HepG2 (cell line): ENCODE results near the gene PAIP2. TPM values are rescaled to one million over a fixed set of nuclear protein-coding genes. Genes with fewer than 3 reads are reported as not detected.

ENCODE experiments used
- CEBPG ChIP-seq: IDR thresholded peaks from 2 replicates; pipeline ENCODE4 v1.6.1; 2016
- DNMT3B ChIP-seq: conservative IDR thresholded peaks from 2 replicates; pipeline ENCODE4 v1.6.1; 2016; ENCODE audit warnings: missing biosample characterization, control low read depth
- HOXA7 ChIP-seq: sonication (generic); formaldehyde crosslinking; IDR thresholded peaks from 2 replicates; pipeline ENCODE4 v1.8.1; 2022; ENCODE audit warnings: mild to moderate bottlenecking, missing genetic modification reagents, moderate library complexity
- JDP2 ChIP-seq: sonication (generic); formaldehyde crosslinking; IDR thresholded peaks from 2 replicates; pipeline ENCODE4 v1.8.1; 2022; ENCODE audit warnings: missing genetic modification reagents, borderline replicate concordance
- SIN3B ChIP-seq: fragments of 150-350 bp; IDR thresholded peaks from 2 replicates; pipeline ENCODE4 v1.6.1; 2014; ENCODE audit warnings: low read length
- SOX13 ChIP-seq, 3 experiments: fragments of 450-650 bp in 1 of 3; sonication (generic) in 1 of 3; formaldehyde crosslinking in 1 of 3; IDR thresholded peaks in 2 of 3; conservative IDR thresholded peaks in 1 of 3; 2 replicates each; pipeline versions ENCODE4 v1.5.0 to v1.6.1; 2016 to 2020; ENCODE audit warnings: antibody characterized with exemption in 1 of 3, mild to moderate bottlenecking in 1 of 3, missing compliant biosample characterization in 1 of 3, missing genetic modification reagents in 1 of 3, moderate library complexity in 1 of 3
- ZNF138 ChIP-seq: sonication (generic); formaldehyde crosslinking; IDR thresholded peaks from 2 replicates; pipeline ENCODE4 v1.5.0; 2020; ENCODE audit warnings: mild to moderate bottlenecking, low read depth, missing genetic modification reagents
- ZNF205 ChIP-seq: IDR thresholded peaks from 2 replicates; pipeline ENCODE4 v1.6.1; 2018; ENCODE audit warnings: missing biosample characterization, missing genetic modification reagents
- ZNF264 ChIP-seq: sonication (generic); formaldehyde crosslinking; IDR thresholded peaks from 2 replicates; pipeline ENCODE4 v1.4.0; 2020; ENCODE audit warnings: missing genetic modification reagents
- ZNF367 ChIP-seq: sonication (generic); formaldehyde crosslinking; IDR thresholded peaks from 2 replicates; pipeline ENCODE4 v1.4.0; 2020; ENCODE audit warnings: missing genetic modification reagents, borderline replicate concordance
- ZNF451 ChIP-seq: sonication (generic); formaldehyde crosslinking; IDR thresholded peaks from 2 replicates; pipeline ENCODE4 v1.5.0; 2020; ENCODE audit warnings: mild to moderate bottlenecking, missing genetic modification reagents
- ZNF558 ChIP-seq: sonication (generic); formaldehyde crosslinking; IDR thresholded peaks from 2 replicates; pipeline ENCODE4 v1.9.0; 2022; ENCODE audit warnings: mild to moderate bottlenecking, missing genetic modification reagents, borderline replicate concordance
- ZNF567 ChIP-seq: sonication (generic); formaldehyde crosslinking; IDR thresholded peaks from 2 replicates; pipeline ENCODE4 v1.8.1; 2023; ENCODE audit warnings: mild to moderate bottlenecking, missing genetic modification reagents, borderline replicate concordance
- ZNF781 ChIP-seq: sonication (generic); formaldehyde crosslinking; IDR thresholded peaks from 2 replicates; pipeline ENCODE4 v1.5.1; 2020; ENCODE audit warnings: borderline replicate concordance, mild to moderate bottlenecking, missing genetic modification reagents; ENCODE audit errors: not compliant biosample characterization
- ZNF850 ChIP-seq: sonication (generic); formaldehyde crosslinking; conservative IDR thresholded peaks from 2 replicates; pipeline ENCODE4 v1.9.0; 2021; ENCODE audit warnings: mild to moderate bottlenecking, missing genetic modification reagents
- polyA plus RNA-seq, 8 experiments: library from polyadenylated mRNA; depleted of rRNA in 3 of 8; stranded (reverse) in 7 of 8; unstranded in 1 of 8; fragments of >200 nt; fragmentation: Illumina TruSeq in 4 of 8; extraction: Trizol in 4 of 8; gene quantifications; 2 replicates each; pipeline versions ENCODE4 v1.2.1 to v1.2.3, GENCODE V29; 2011 to 2016; ENCODE audit warnings: low read depth in 4 of 8, missing spikeins in 1 of 8, mixed read lengths in 1 of 8; ENCODE audit not compliant: insufficient read depth in 1 of 8
- total RNA-seq, 5 experiments: library from RNA; depleted of rRNA; stranded (reverse); fragments of >200 nt; fragmentation: Illumina TruSeq; extraction: Trizol; gene quantifications; 2 replicates each; pipeline ENCODE4 v1.2.3, GENCODE V29; 2016; ENCODE audit warnings: low read depth in 1 of 5
- TF ChIP-seq, protein P1 (sequence below): sonication (generic); formaldehyde crosslinking; IDR thresholded peaks from 2 replicates; pipeline ENCODE4 v1.9.0; 2021; ENCODE audit warnings: mild to moderate bottlenecking, missing genetic modification reagents
- TF ChIP-seq, protein P2 (sequence below): sonication (generic); formaldehyde crosslinking; IDR thresholded peaks from 2 replicates; pipeline ENCODE4 v1.5.0; 2020; ENCODE audit warnings: mild to moderate bottlenecking, low read depth, missing genetic modification reagents, borderline replicate concordance
- TF ChIP-seq, protein P3 (sequence below): sonication (generic); formaldehyde crosslinking; IDR thresholded peaks from 2 replicates; pipeline ENCODE4 v1.5.0; 2020; ENCODE audit warnings: missing genetic modification reagents
- TF ChIP-seq, protein P4 (sequence below): sonication (generic); formaldehyde crosslinking; IDR thresholded peaks from 2 replicates; pipeline ENCODE4 v1.5.1; 2020; ENCODE audit warnings: missing genetic modification reagents, mild to moderate bottlenecking, borderline replicate concordance

PAIP2 gene
- total and polyA plus RNA-seq, 2 of the 13 experiments (the other 11 are each of a cell fraction or from before 2014, with no cell fraction given) = 61.5 to 76.3 TPM

DNA sequence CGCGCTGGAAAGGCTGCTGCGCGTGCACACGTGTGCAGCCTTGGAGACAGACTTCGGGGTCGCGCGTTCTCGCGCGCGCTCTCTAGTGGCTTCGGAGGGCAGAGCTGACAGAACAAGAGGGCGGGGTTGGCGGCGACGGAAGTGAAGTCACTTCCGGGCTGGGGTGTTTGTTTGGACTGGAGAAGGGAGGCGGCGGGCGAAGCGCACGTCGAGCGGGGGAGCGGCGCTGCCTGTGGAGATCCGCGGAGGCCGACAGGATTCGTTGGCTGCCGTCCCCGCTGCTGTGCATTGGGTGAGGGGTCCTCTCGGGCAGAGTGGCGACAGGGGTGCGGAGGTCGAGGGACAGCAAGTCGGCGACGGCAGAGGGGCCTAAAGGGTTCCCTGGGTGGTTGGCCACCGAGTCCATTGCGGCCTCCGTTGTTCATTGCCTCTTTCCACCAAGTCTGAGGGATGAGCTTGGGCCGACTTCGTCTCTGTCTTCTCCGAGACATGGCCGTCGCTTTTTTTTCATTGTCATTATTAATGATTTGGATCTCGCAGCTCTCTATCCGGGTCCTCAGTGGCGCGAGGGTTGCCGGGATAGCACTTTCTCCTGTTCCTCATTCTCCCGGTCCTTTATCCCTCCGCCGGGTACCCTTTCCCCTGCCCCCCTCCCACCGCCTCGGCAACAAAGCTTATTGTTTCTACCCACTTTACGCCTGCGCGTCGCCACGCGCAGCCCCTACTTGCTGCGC lies at the start of gene PAIP2 (continued):
- TF ChIP-seq, protein P1, sequence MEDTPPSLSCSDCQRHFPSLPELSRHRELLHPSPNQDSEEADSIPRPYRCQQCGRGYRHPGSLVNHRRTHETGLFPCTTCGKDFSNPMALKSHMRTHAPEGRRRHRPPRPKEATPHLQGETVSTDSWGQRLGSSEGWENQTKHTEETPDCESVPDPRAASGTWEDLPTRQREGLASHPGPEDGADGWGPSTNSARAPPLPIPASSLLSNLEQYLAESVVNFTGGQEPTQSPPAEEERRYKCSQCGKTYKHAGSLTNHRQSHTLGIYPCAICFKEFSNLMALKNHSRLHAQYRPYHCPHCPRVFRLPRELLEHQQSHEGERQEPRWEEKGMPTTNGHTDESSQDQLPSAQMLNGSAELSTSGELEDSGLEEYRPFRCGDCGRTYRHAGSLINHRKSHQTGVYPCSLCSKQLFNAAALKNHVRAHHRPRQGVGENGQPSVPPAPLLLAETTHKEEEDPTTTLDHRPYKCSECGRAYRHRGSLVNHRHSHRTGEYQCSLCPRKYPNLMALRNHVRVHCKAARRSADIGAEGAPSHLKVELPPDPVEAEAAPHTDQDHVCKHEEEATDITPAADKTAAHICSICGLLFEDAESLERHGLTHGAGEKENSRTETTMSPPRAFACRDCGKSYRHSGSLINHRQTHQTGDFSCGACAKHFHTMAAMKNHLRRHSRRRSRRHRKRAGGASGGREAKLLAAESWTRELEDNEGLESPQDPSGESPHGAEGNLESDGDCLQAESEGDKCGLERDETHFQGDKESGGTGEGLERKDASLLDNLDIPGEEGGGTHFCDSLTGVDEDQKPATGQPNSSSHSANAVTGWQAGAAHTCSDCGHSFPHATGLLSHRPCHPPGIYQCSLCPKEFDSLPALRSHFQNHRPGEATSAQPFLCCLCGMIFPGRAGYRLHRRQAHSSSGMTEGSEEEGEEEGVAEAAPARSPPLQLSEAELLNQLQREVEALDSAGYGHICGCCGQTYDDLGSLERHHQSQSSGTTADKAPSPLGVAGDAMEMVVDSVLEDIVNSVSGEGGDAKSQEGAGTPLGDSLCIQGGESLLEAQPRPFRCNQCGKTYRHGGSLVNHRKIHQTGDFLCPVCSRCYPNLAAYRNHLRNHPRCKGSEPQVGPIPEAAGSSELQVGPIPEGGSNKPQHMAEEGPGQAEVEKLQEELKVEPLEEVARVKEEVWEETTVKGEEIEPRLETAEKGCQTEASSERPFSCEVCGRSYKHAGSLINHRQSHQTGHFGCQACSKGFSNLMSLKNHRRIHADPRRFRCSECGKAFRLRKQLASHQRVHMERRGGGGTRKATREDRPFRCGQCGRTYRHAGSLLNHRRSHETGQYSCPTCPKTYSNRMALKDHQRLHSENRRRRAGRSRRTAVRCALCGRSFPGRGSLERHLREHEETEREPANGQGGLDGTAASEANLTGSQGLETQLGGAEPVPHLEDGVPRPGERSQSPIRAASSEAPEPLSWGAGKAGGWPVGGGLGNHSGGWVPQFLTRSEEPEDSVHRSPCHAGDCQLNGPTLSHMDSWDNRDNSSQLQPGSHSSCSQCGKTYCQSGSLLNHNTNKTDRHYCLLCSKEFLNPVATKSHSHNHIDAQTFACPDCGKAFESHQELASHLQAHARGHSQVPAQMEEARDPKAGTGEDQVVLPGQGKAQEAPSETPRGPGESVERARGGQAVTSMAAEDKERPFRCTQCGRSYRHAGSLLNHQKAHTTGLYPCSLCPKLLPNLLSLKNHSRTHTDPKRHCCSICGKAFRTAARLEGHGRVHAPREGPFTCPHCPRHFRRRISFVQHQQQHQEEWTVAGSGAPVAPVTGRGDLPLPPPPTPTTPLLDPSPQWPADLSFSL (CRISPR knock-in tag) = no peak
- TF ChIP-seq SIN3B = no peak
- TF ChIP-seq ZNF367 (CRISPR knock-in tag) = no peak
- no peak for TF ChIP-seq JDP2
- no peak for TF ChIP-seq ZNF567 (CRISPR knock-in tag)
- TF ChIP-seq DNMT3B (CRISPR knock-in tag) = no peak
- no peak for TF ChIP-seq ZNF781 (CRISPR knock-in tag)
- TF ChIP-seq, protein P2, sequence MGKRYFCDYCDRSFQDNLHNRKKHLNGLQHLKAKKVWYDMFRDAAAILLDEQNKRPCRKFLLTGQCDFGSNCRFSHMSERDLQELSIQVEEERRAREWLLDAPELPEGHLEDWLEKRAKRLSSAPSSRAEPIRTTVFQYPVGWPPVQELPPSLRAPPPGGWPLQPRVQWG (CRISPR knock-in tag) = no peak
- TF ChIP-seq CEBPG (CRISPR knock-in tag) = peak; percentile 49
- peak; percentile 76; the same call in 1 of the 2 replicates for TF ChIP-seq ZNF558 (CRISPR knock-in tag)
- TF ChIP-seq ZNF850 (CRISPR knock-in tag) = no peak
- TF ChIP-seq, protein P3, sequence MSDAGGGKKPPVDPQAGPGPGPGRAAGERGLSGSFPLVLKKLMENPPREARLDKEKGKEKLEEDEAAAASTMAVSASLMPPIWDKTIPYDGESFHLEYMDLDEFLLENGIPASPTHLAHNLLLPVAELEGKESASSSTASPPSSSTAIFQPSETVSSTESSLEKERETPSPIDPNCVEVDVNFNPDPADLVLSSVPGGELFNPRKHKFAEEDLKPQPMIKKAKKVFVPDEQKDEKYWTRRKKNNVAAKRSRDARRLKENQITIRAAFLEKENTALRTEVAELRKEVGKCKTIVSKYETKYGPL (CRISPR knock-in tag) = no peak
- no peak; the same call in 1 of the 2 replicates for TF ChIP-seq ZNF138 (CRISPR knock-in tag)
- peak; percentile 71; the same call in 1 of the 2 replicates for TF ChIP-seq SOX13 (IDR thresholded peaks at IDR 0.05)
- TF ChIP-seq SOX13 (CRISPR knock-in tag; conservative IDR thresholded peaks at IDR 0.05 in 1 of 2, IDR thresholded peaks at IDR 0.05 in 1 of 2) = peak in 1 of 2 experiments; percentile 90; a peak in 2 of 4 replicates
- 0 out of 2 replicates have a peak, but pooled peaks have one; percentile 32 for TF ChIP-seq ZNF451
- TF ChIP-seq ZNF264 (CRISPR knock-in tag) = 0 out of 2 replicates have a peak, but pooled peaks have one; percentile 45
- TF ChIP-seq ZNF205 (CRISPR knock-in tag) = 0 out of 2 replicates have a peak, but pooled peaks have one; percentile 23
- TF ChIP-seq HOXA7 (CRISPR knock-in tag) = no peak
- TF ChIP-seq, protein P4, sequence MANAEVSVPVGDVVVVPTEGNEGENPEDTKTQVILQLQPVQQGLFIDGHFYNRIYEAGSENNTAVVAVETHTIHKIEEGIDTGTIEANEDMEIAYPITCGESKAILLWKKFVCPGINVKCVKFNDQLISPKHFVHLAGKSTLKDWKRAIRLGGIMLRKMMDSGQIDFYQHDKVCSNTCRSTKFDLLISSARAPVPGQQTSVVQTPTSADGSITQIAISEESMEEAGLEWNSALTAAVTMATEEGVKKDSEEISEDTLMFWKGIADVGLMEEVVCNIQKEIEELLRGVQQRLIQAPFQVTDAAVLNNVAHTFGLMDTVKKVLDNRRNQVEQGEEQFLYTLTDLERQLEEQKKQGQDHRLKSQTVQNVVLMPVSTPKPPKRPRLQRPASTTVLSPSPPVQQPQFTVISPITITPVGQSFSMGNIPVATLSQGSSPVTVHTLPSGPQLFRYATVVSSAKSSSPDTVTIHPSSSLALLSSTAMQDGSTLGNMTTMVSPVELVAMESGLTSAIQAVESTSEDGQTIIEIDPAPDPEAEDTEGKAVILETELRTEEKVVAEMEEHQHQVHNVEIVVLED = peak; percentile 70
